Forelimb muscle (tissue), 1 donor: ENCODE measurements around the gene DTNBP1. TPM values are rescaled to one million over a fixed set of nuclear protein-coding genes. Genes with fewer than 3 reads are reported as not detected.

Experiments used
- DNase-seq: peaks from one replicate; pipeline ENCODE4 v3.0.0-alpha.2; 2013; ENCODE audit warnings: low read depth
- polyA plus RNA-seq: library from polyadenylated mRNA; unstranded; fragments of 120-200 nt; gene quantifications from one replicate; pipeline ENCODE4 v1.2.1, GENCODE V29; 2013; ENCODE audit not compliant: insufficient read length

DTNBP1 gene
- polyA plus RNA-seq, 1 donor: 18.3 TPM

GRCh38 chr6:15481390-15482291 is 181.2 kb downstream of the DTNBP1 start:
- no peak for DNase-seq

GRCh38 chr6:15480525-15480924 is 182.3 kb downstream of the DTNBP1 start:
- no peak for DNase-seq

- no peak for DNase-seq
Measured at GRCh38 chr6:15479761-15480160, 183.1 kb downstream of the DTNBP1 start.

GRCh38 chr6:15477746-15478145 is 185.1 kb downstream of the DTNBP1 start:
- DNase-seq: no peak

GRCh38 chr6:15476631-15477380 is 186.0 kb downstream of the DTNBP1 start:
- no peak for DNase-seq

- no peak for DNase-seq
Measured at GRCh38 chr6:15475872-15476271, 187.0 kb downstream of the DTNBP1 start.

GRCh38 chr6:15475261-15475660 is 187.6 kb downstream of the DTNBP1 start:
- DNase-seq: no peak

- DNase-seq: no peak
Measured at GRCh38 chr6:15474196-15474595, 188.6 kb downstream of the DTNBP1 start.

- no peak for DNase-seq
Measured at GRCh38 chr6:15473741-15474161, 189.1 kb downstream of the DTNBP1 start.

GRCh38 chr6:15473174-15473573 is 189.7 kb downstream of the DTNBP1 start:
- no peak for DNase-seq
